Uterus (tissue), 4 donors: ENCODE results near the gene RAB12. TPM values are rescaled to one million over a fixed set of nuclear protein-coding genes. Genes with fewer than 3 reads are reported as not detected.

Experiments used
- DNase-seq, 2 donors: peaks; one replicate each; pipeline ENCODE4 v3.0.0-alpha.2; 2019 to 2020
- H3K27ac ChIP-seq, 2 donors: fragments of 200-600 bp; sonication (generic); 1 replicate in 1 of 2; 2 replicates in 1 of 2; pipeline ENCODE4 v1.5.1; 2016 to 2018
- H3K27me3 ChIP-seq, 2 donors: fragments of 200-600 bp; sonication (generic); one replicate each; pipeline ENCODE4 v1.5.1; 2018 to 2019; ENCODE audit warnings: control low read depth in 1 of 2
- H3K36me3 ChIP-seq, 2 donors: fragments of 200-600 bp; sonication (generic); one replicate each; pipeline ENCODE4 v1.5.1; 2019; ENCODE audit warnings: control low read depth in 1 of 2
- H3K4me1 ChIP-seq, 2 donors: fragments of 200-600 bp; sonication (generic); one replicate each; pipeline ENCODE4 v1.5.1; 2018 to 2019; ENCODE audit warnings: control low read depth in 1 of 2
- H3K4me3 ChIP-seq, 2 donors: fragments of 200-600 bp; sonication (generic); 1 replicate in 1 of 2; 2 replicates in 1 of 2; pipeline ENCODE4 v1.5.1; 2018 to 2019; ENCODE audit warnings: mild to moderate bottlenecking in 1 of 2
- H3K9me3 ChIP-seq, 2 donors: fragments of 200-600 bp; sonication (generic); one replicate each; pipeline ENCODE4 v1.5.1; 2019; ENCODE audit warnings: control low read depth in 1 of 2
- CTCF ChIP-seq, 4 experiments: fragments of 200-600 bp in 2 of 4; fragments of 450-650 bp in 2 of 4; sonication (generic) in 2 of 4; IDR thresholded peaks; one replicate each; pipeline ENCODE4 v1.5.1; 2016 to 2019; ENCODE audit warnings: antibody characterized with exemption in 4 of 4, mild to moderate bottlenecking in 2 of 4, moderate library complexity in 1 of 4
- POLR2A ChIP-seq, 2 donors: fragments of 450-650 bp; IDR thresholded peaks; one replicate each; pipeline ENCODE4 v1.6.1; 2016; ENCODE audit warnings: antibody characterized with exemption in 2 of 2, mild to moderate bottlenecking in 1 of 2, moderate library complexity in 1 of 2
- intact Hi-C: fragments of 100-400 bp; cut with DNase I; formaldehyde crosslinking; loops from one replicate; pipeline ENCODE4 v1.15.1; 2023; ENCODE audit warnings: low total_unique reads
- total RNA-seq, 4 donors: library from RNA; depleted of rRNA in 3 of 4; stranded (reverse); fragments of >200 nt in 3 of 4; gene quantifications; one replicate each; pipeline versions ENCODE4 v1.1.0 to v1.2.4, GENCODE V29; 2014 to 2023
- donor health status: DM: yes; HTN: yes; CAD: no.

RAB12 gene
- total RNA-seq, 4 donors from 2014 or later, result 37.9 to 85.8 (median 50.4) TPM

GRCh38 chr18:8631265-8631664 is 22.0 kb downstream of the RAB12 start:
- H3K4me1 ChIP-seq, result peaks cover 0 to 3% of the 10 kb centered on the region in 2 donors
- intact Hi-C loops, result no loop called here
- TF ChIP-seq POLR2A (IDR thresholded peaks at IDR 0.05), result no peak
- no peak for TF ChIP-seq CTCF (IDR thresholded peaks at IDR 0.05)
- no peak for DNase-seq
- H3K36me3 ChIP-seq, result no peaks in the 10 kb centered on the region
- no peaks in the 10 kb centered on the region for H3K9me3 ChIP-seq
- no peak overlapping the region for H3K27ac ChIP-seq
- H3K27me3 ChIP-seq, result no peaks in the 10 kb centered on the region
- H3K4me3 ChIP-seq, result no peak overlapping the region

- TF ChIP-seq CTCF (IDR thresholded peaks at IDR 0.05), result no peak
- TF ChIP-seq POLR2A (IDR thresholded peaks at IDR 0.05), result no peak
- Histone ChIP-seq H3K36me3 (no peaks in the 10 kb centered on the region), H3K4me1 (peaks cover 0 to 3% of the 10 kb centered on the region in 2 donors), H3K27ac (no peak overlapping the region), H3K4me3 (no peak overlapping the region), H3K9me3 (no peaks in the 10 kb centered on the region), H3K27me3 (no peaks in the 10 kb centered on the region)
- intact Hi-C loops, result no loop called here
- no peak for DNase-seq
Observed at GRCh38 chr18:8632386-8632785, 23.1 kb downstream of the RAB12 start.

- Histone ChIP-seq H3K4me1 (peaks cover 0 to under 1% of the 10 kb centered on the region in 2 donors), H3K36me3 (no peaks in the 10 kb centered on the region)
- TF ChIP-seq CTCF (IDR thresholded peaks at IDR 0.05) (no peak), POLR2A (IDR thresholded peaks at IDR 0.05) (no peak)
Observed at GRCh38 chr18:8634508-8634907, 25.3 kb downstream of the RAB12 start.

GRCh38 chr18:8635087-8635486 is 25.9 kb downstream of the RAB12 start:
- no peak overlapping the region for H3K27ac ChIP-seq
- H3K27me3 ChIP-seq, result no peaks in the 10 kb centered on the region
- no peaks in the 10 kb centered on the region for H3K36me3 ChIP-seq
- intact Hi-C loops, result no loop called here
- H3K9me3 ChIP-seq, result no peaks in the 10 kb centered on the region
- no peak for DNase-seq
- H3K4me3 ChIP-seq, result no peak overlapping the region
- TF ChIP-seq POLR2A (IDR thresholded peaks at IDR 0.05) (no peak), CTCF (IDR thresholded peaks at IDR 0.05) (no peak)
- no peaks in the 10 kb centered on the region for H3K4me1 ChIP-seq

More at GRCh38 chr18:8634508-8634907, 25.3 kb downstream of the RAB12 start:
- Histone ChIP-seq H3K27ac (no peak overlapping the region), H3K4me3 (no peak overlapping the region), H3K27me3 (no peaks in the 10 kb centered on the region), H3K9me3 (no peaks in the 10 kb centered on the region)
- intact Hi-C loops, result no loop called here
- DNase-seq, result no peak

- no peaks in the 10 kb centered on the region for H3K4me1 ChIP-seq
- no peak for DNase-seq
- intact Hi-C loops, result no loop called here
Observed at GRCh38 chr18:8639762-8640161, 30.5 kb downstream of the RAB12 start.

More at GRCh38 chr18:8639762-8640161, 30.5 kb downstream of the RAB12 start:
- TF ChIP-seq POLR2A (IDR thresholded peaks at IDR 0.05) (no peak), CTCF (IDR thresholded peaks at IDR 0.05) (no peak)
- Histone ChIP-seq H3K4me3 (no peak overlapping the region), H3K27me3 (no peaks in the 10 kb centered on the region), H3K27ac (no peak overlapping the region), H3K36me3 (no peaks in the 10 kb centered on the region), H3K9me3 (no peaks in the 10 kb centered on the region)
